Measurements from ENCODE around the gene TELO2. TPM values are rescaled to one million over a fixed set of nuclear protein-coding genes. Genes with fewer than 3 reads are reported as not detected.
A peak's percentile ranks its signal among the peaks of the same experiment; 100 is the strongest.

The TELO2 gene
- total RNA-seq, 1 donor from 2014 or later = 26.0 TPM

GRCh38 chr16:1503110-1503955, 10.2 kb downstream of the TELO2 start:
- Histone ChIP-seq H3K4me3 (no peak overlapping the region), H3K9me3 (no peaks in the 10 kb centered on the region), H3K36me3 (peaks cover 45% of the 10 kb centered on the region), H3K27ac (no peak overlapping the region), H3K4me1 (no peaks in the 10 kb centered on the region), H3K27me3 (no peaks in the 10 kb centered on the region)
- ATAC-seq (no peak), DNase-seq (no peak)
- intact Hi-C loops (cut with DNase I) = no loop called here
- no peak for TF ChIP-seq CTCF (IDR thresholded peaks at IDR 0.05)

GRCh38 chr16:1505073-1505844, 12.1 kb downstream of the TELO2 start:
- no peaks in the 10 kb centered on the region for H3K27me3 ChIP-seq
- no peak for TF ChIP-seq CTCF (IDR thresholded peaks at IDR 0.05)
- peaks cover 33% of the 10 kb centered on the region for H3K36me3 ChIP-seq
- no peak for ATAC-seq
- DNase-seq = peak; percentile 59
- no peak overlapping the region for H3K27ac ChIP-seq
- no peaks in the 10 kb centered on the region for H3K9me3 ChIP-seq
- intact Hi-C loops (cut with DNase I) = no loop called here
- H3K4me1 ChIP-seq = peaks cover under 1% of the 10 kb centered on the region
- H3K4me3 ChIP-seq = no peak overlapping the region

- DNase-seq = peak; percentile 56
- intact Hi-C loops (cut with DNase I) = no loop called here
- no peak overlapping the region for H3K27ac ChIP-seq
- peaks cover 27% of the 10 kb centered on the region for H3K36me3 ChIP-seq
- H3K4me1 ChIP-seq = peaks cover 4% of the 10 kb centered on the region
- H3K4me3 ChIP-seq = no peak overlapping the region
- no peak for ATAC-seq
- no peak for TF ChIP-seq CTCF (IDR thresholded peaks at IDR 0.05)
- H3K27me3 ChIP-seq = no peaks in the 10 kb centered on the region
- no peaks in the 10 kb centered on the region for H3K9me3 ChIP-seq
Measured at GRCh38 chr16:1505912-1506311, 12.8 kb downstream of the TELO2 start.

GRCh38 chr16:1506494-1507213, 13.5 kb downstream of the TELO2 start:
- ATAC-seq (no peak), DNase-seq (no peak)
- peaks cover 23% of the 10 kb centered on the region for H3K36me3 ChIP-seq
- no peak overlapping the region for H3K27ac ChIP-seq
- intact Hi-C loops (cut with DNase I) = no loop called here
- H3K27me3 ChIP-seq = no peaks in the 10 kb centered on the region
- no peak for TF ChIP-seq CTCF (IDR thresholded peaks at IDR 0.05)
- peaks cover 4% of the 10 kb centered on the region for H3K4me1 ChIP-seq
- no peak overlapping the region for H3K4me3 ChIP-seq
- H3K9me3 ChIP-seq = no peaks in the 10 kb centered on the region

- Histone ChIP-seq H3K36me3 (peaks cover 4% of the 10 kb centered on the region), H3K27me3 (no peaks in the 10 kb centered on the region), H3K4me1 (peaks cover 4% of the 10 kb centered on the region), H3K9me3 (no peaks in the 10 kb centered on the region), H3K27ac (peak overlapping the region; percentile 53), H3K4me3 (no peak overlapping the region)
- DNase-seq (no peak), ATAC-seq (no peak)
- intact Hi-C loops (cut with DNase I) = no loop called here
- TF ChIP-seq CTCF (IDR thresholded peaks at IDR 0.05) = no peak
Measured at GRCh38 chr16:1508494-1509187, 15.5 kb downstream of the TELO2 start.
